K562 (cell line): ENCODE measurements around the gene IL17REL. TPM values are rescaled to one million over a fixed set of nuclear protein-coding genes. Genes with fewer than 3 reads are reported as not detected.

ENCODE experiments used
- ARID3B ChIP-seq: fragments of 250-450 bp; sonication (Bioruptor Pico); IDR thresholded peaks from 2 replicates; pipeline ENCODE4 v1.4.0; 2020; ENCODE audit warnings: borderline replicate concordance
- FOXJ2 ChIP-seq: fragments of 200-800 bp; sonication (Bioruptor generic); IDR thresholded peaks from 2 replicates; pipeline ENCODE4 v1.6.1; 2016; ENCODE audit warnings: missing genetic modification characterization, missing compliant biosample characterization
- GMEB1 ChIP-seq: fragments of 250-450 bp; sonication (Bioruptor Pico); IDR thresholded peaks from 2 replicates; pipeline ENCODE4 v1.4.0; 2020; ENCODE audit warnings: mild to moderate bottlenecking
- HMGN3 ChIP-seq: IDR thresholded peaks from 2 replicates; pipeline ENCODE4 v1.6.1; 2011; ENCODE audit warnings: borderline replicate concordance, low read depth, mild to moderate bottlenecking, mixed read lengths, low read length; ENCODE audit not compliant: insufficient read length; ENCODE audit errors: extremely low read depth
- HMGXB4 ChIP-seq: sonication (generic); formaldehyde crosslinking; IDR thresholded peaks from 2 replicates; pipeline ENCODE4 v1.8.1; 2023; ENCODE audit warnings: mild to moderate bottlenecking, missing genetic modification reagents
- MYC ChIP-seq, 2 experiments: fragments of 250-450 bp in 1 of 2; sonication (Bioruptor Pico) in 1 of 2; IDR thresholded peaks; 2 replicates each; pipeline versions ENCODE4 v1.5.1 to v1.6.1; 2012 to 2021; ENCODE audit warnings: low read depth in 2 of 2, borderline replicate concordance in 1 of 2, improper control_type of control experiment in 1 of 2, low read length in 1 of 2, mild to moderate bottlenecking in 1 of 2, moderate library complexity in 1 of 2
- POLR2H ChIP-seq: IDR thresholded peaks from 2 replicates; pipeline ENCODE4 v1.6.1; 2016; ENCODE audit warnings: missing genetic modification characterization, low read depth, mild to moderate bottlenecking, control low read depth, missing compliant biosample characterization, moderate library complexity
- PURB ChIP-seq: sonication (generic); formaldehyde crosslinking; IDR thresholded peaks from 2 replicates; pipeline ENCODE4 v1.9.0; 2021; ENCODE audit warnings: low read depth, mild to moderate bottlenecking, missing genetic modification reagents
- RB1 ChIP-seq: fragments of 450-650 bp; IDR thresholded peaks from 2 replicates; pipeline ENCODE4 v1.6.1; 2017; ENCODE audit warnings: low read depth, mild to moderate bottlenecking
- RUNX1 ChIP-seq: sonication (generic); IDR thresholded peaks from 2 replicates; pipeline ENCODE4 v1.6.1; 2016; ENCODE audit warnings: antibody characterized with exemption, low read depth
- STAT6 ChIP-seq: sonication (generic); formaldehyde crosslinking; IDR thresholded peaks from 2 replicates; pipeline ENCODE4 v1.8.1; 2023; ENCODE audit warnings: mild to moderate bottlenecking, missing genetic modification reagents
- SUPT5H ChIP-seq: fragments of 450-650 bp; IDR thresholded peaks from 2 replicates; pipeline ENCODE4 v1.6.1; 2016
- TCF3 ChIP-seq: sonication (generic); formaldehyde crosslinking; IDR thresholded peaks from 2 replicates; pipeline ENCODE4 v1.4.0; 2020; ENCODE audit warnings: mild to moderate bottlenecking, missing genetic modification reagents
- ZBTB12 ChIP-seq: fragments of 250-450 bp; sonication (Bioruptor Pico); IDR thresholded peaks from 2 replicates; pipeline ENCODE4 v1.4.0; 2020
- ZBTB34 ChIP-seq: fragments of 250-450 bp; sonication (Bioruptor Pico); IDR thresholded peaks from 2 replicates; pipeline ENCODE4 v1.8.0; 2021; ENCODE audit warnings: mild to moderate bottlenecking, moderate library complexity
- ZSCAN32 ChIP-seq: fragments of 450-650 bp; formaldehyde crosslinking; IDR thresholded peaks from 2 replicates; pipeline ENCODE4 v1.4.0; 2020; ENCODE audit warnings: mild to moderate bottlenecking, moderate library complexity
- polyA plus RNA-seq, 8 experiments: library from polyadenylated mRNA; depleted of rRNA in 4 of 8; stranded (reverse) in 5 of 8; unstranded in 3 of 8; fragments of >200 nt; fragmentation: Nextera tagmentation in 2 of 8; fragmentation: Illumina TruSeq in 1 of 8; extraction: Ambion mirVana in 2 of 8; extraction: Trizol in 1 of 8; gene quantifications; 2 replicates each; pipeline versions ENCODE4 v1.2.1 to v1.2.3, GENCODE V29; 2011 to 2014; ENCODE audit warnings: inconsistent platforms in 1 of 8, missing spikeins in 1 of 8
- total RNA-seq, 7 experiments: library from RNA; depleted of rRNA in 6 of 7; stranded (reverse); fragments of >200 nt in 6 of 7; fragmentation: Illumina TruSeq in 2 of 7; extraction: Trizol in 2 of 7; gene quantifications; 2 replicates each; pipeline versions ENCODE4 v1.2.1 to v1.2.3, GENCODE V29; 2011 to 2021; ENCODE audit warnings: low replicate concordance in 1 of 7

The IL17REL gene
- total and polyA plus RNA-seq, 9 of the 15 experiments (the other 6 are each of a cell fraction or from before 2014, with no cell fraction given): 0.05 to 0.42 (median 0.11) TPM; not detected in 4

GRCh38 chr22:49970528-49971231, 41.9 kb downstream of the IL17REL start (continued):
- peak; percentile 95 for TF ChIP-seq MYC (IDR thresholded peaks at IDR 0.05; ENCODE audit: low read depth, low read length)
- TF ChIP-seq MYC (CRISPR knock-in tag; IDR thresholded peaks at IDR 0.05; ENCODE audit: borderline replicate concordance, low read depth): peak; percentile 56; the same call in 1 of the 2 replicates
- no peak for TF ChIP-seq STAT6
- no peak for TF ChIP-seq ARID3B (CRISPR knock-in tag)
- TF ChIP-seq TCF3 (CRISPR knock-in tag): no peak
- peak; percentile 47; the same call in 1 of the 2 replicates for TF ChIP-seq POLR2H
- TF ChIP-seq RB1: no peak; the same call in 1 of the 2 replicates
- no peak for TF ChIP-seq HMGXB4 (CRISPR knock-in tag)
- peak; percentile 81 for TF ChIP-seq HMGN3
- TF ChIP-seq FOXJ2 (tag): peak; percentile 74; the same call in 1 of the 2 replicates
- peak; percentile 61 for TF ChIP-seq ZBTB12
- no peak for TF ChIP-seq GMEB1 (CRISPR knock-in tag)
- TF ChIP-seq RUNX1: no peak
- peak; percentile 66 for TF ChIP-seq SUPT5H
- no peak for TF ChIP-seq ZBTB34 (CRISPR knock-in tag)
- TF ChIP-seq PURB: no peak
- TF ChIP-seq ZSCAN32 (CRISPR knock-in tag): no peak
